SKM-1 treated with dmso at 0.1 percent for 144 hours (cell line): Measurements from ENCODE around the gene MAN1A2.

ENCODE experiments used
- DNase-seq: peaks from one replicate; lab custom pipeline; 2025; ENCODE audit not compliant: unreplicated experiment; lab: John Stamatoyannopoulos, UW

Gene MAN1A2

GRCh38 chr1:117359561-117360289 lies 7.5 kb upstream of the MAN1A2 start:
- no peak for DNase-seq

- no peak for DNase-seq
Measured at GRCh38 chr1:117362986-117363385, 4.3 kb upstream of the MAN1A2 start.

- no peak for DNase-seq
Measured at GRCh38 chr1:117363571-117364048, 3.6 kb upstream of the MAN1A2 start.

- no peak for DNase-seq
Measured at GRCh38 chr1:117364240-117364639, 3.0 kb upstream of the MAN1A2 start.

- DNase-seq, result no peak
Measured at GRCh38 chr1:117365350-117366176, 1.7 kb upstream of the MAN1A2 start.

GRCh38 chr1:117366177-117367045 lies 838 bp upstream of the MAN1A2 start:
- DNase-seq, result peak; percentile 66

- DNase-seq, result no peak
Measured at GRCh38 chr1:117368116-117369108, 1.2 kb downstream of the MAN1A2 start.

GRCh38 chr1:117370071-117370470 lies 2.8 kb downstream of the MAN1A2 start:
- DNase-seq, result no peak

GRCh38 chr1:117370509-117370908 lies 3.3 kb downstream of the MAN1A2 start:
- no peak for DNase-seq

GRCh38 chr1:117371441-117372151 lies 4.3 kb downstream of the MAN1A2 start:
- no peak for DNase-seq

- no peak for DNase-seq
Measured at GRCh38 chr1:117372863-117373412, 5.7 kb downstream of the MAN1A2 start.

GRCh38 chr1:117373932-117374331 lies 6.7 kb downstream of the MAN1A2 start:
- DNase-seq, result no peak

- no peak for DNase-seq
Measured at GRCh38 chr1:117375327-117375726, 8.1 kb downstream of the MAN1A2 start.

GRCh38 chr1:117387060-117387633 lies 19.9 kb downstream of the MAN1A2 start:
- DNase-seq, result no peak

- DNase-seq, result no peak
Measured at GRCh38 chr1:117388328-117388727, 21.1 kb downstream of the MAN1A2 start.

- DNase-seq, result no peak
Measured at GRCh38 chr1:117389284-117389683, 22.0 kb downstream of the MAN1A2 start.

- DNase-seq, result no peak
Measured at GRCh38 chr1:117389779-117390178, 22.5 kb downstream of the MAN1A2 start.

- no peak for DNase-seq
Measured at GRCh38 chr1:117392771-117393170, 25.5 kb downstream of the MAN1A2 start.

GRCh38 chr1:117396074-117396473 lies 28.8 kb downstream of the MAN1A2 start:
- DNase-seq, result no peak
